Spleen (tissue), 11 donors: ENCODE measurements around the gene SCNN1G. TPM values are rescaled to one million over a fixed set of nuclear protein-coding genes. Genes with fewer than 3 reads are reported as not detected.

Experiments used
- DNase-seq: peaks from one replicate; pipeline ENCODE4 v3.0.0-alpha.2; 2020
- H3K27ac ChIP-seq, 8 donors: fragments of 200-600 bp; sonication (generic) in 7 of 8; 1 replicate in 4 of 8; 2 replicates in 4 of 8; pipeline versions ENCODE4 v1.5.0 to v1.8.0; 2016 to 2021; ENCODE audit warnings: inconsistent platforms in 4 of 8, mild to moderate bottlenecking in 4 of 8, moderate library complexity in 1 of 8
- H3K27me3 ChIP-seq, 7 donors: fragments of 200-600 bp; sonication (generic) in 6 of 7; replicated peaks in 1 of 7; 1 replicate in 4 of 7; 2 replicates in 3 of 7; pipeline versions ENCODE4 v1.5.0 to v1.8.0; 2016 to 2021; ENCODE audit warnings: inconsistent platforms in 3 of 7, mild to moderate bottlenecking in 1 of 7
- H3K36me3 ChIP-seq, 6 donors: fragments of 200-600 bp; sonication (generic) in 5 of 6; 1 replicate in 4 of 6; 2 replicates in 2 of 6; pipeline versions ENCODE4 v1.5.0 to v1.8.0; 2016 to 2021; ENCODE audit warnings: inconsistent platforms in 2 of 6
- H3K4me1 ChIP-seq, 6 donors: fragments of 200-600 bp; sonication (generic) in 5 of 6; 1 replicate in 3 of 6; 2 replicates in 3 of 6; pipeline versions ENCODE4 v1.5.0 to v1.8.0; 2016 to 2021; ENCODE audit warnings: inconsistent platforms in 3 of 6
- H3K4me3 ChIP-seq, 8 donors: fragments of 200-600 bp; sonication (generic) in 7 of 8; 1 replicate in 4 of 8; 2 replicates in 4 of 8; pipeline versions ENCODE4 v1.5.0 to v1.8.0; 2016 to 2021; ENCODE audit warnings: inconsistent platforms in 4 of 8, mild to moderate bottlenecking in 4 of 8, moderate library complexity in 2 of 8
- H3K9me3 ChIP-seq, 8 donors: fragments of 200-600 bp; sonication (generic) in 7 of 8; 1 replicate in 4 of 8; 2 replicates in 4 of 8; pipeline versions ENCODE4 v1.5.0 to v1.8.0; 2016 to 2021; ENCODE audit warnings: inconsistent platforms in 4 of 8
- POLR2A ChIP-seq, 3 donors: fragments of 450-650 bp; IDR thresholded peaks; one replicate each; pipeline ENCODE4 v1.5.1; 2017; ENCODE audit warnings: antibody characterized with exemption in 3 of 3, mild to moderate bottlenecking in 1 of 3
- POLR2AphosphoS5 ChIP-seq, 3 donors: sonication (generic); formaldehyde crosslinking; IDR thresholded peaks; one replicate each; pipeline ENCODE4 v1.5.1; 2017; ENCODE audit warnings: antibody characterized with exemption in 3 of 3
- WGBS, 5 donors: extraction: QIAGEN DNeasy Blood & Tissue Kit in 3 of 5; methylation state at CpG; one replicate each; pipeline versions ENCODE4 v1.1.5 to v1.1.7; 2013 to 2018; 5-methylcytosine and 5-hydroxymethylcytosine counted together
- intact Hi-C: fragments of 100-400 bp; cut with DNase I; formaldehyde crosslinking; loops from one replicate; pipeline ENCODE4 v1.15.0; 2023; ENCODE audit warnings: low total_unique reads
- polyA plus RNA-seq, 3 donors: library from polyadenylated mRNA; stranded (reverse); fragments of 200-250 nt; gene quantifications; one replicate each; pipeline ENCODE4 v1.2.1, GENCODE V29; 2013
- total RNA-seq, 7 donors: library from RNA; depleted of rRNA in 3 of 7; stranded (reverse); fragments of >200 nt in 3 of 7; fragmentation: NEBNext Ultra II Directional in 4 of 7; extraction: Animal tissue kit (Norgen Biotek cat#: 25700) in 4 of 7; gene quantifications; one replicate each; pipeline versions ENCODE4 v1.1.0 to v1.2.1, GENCODE V29; 2016 to 2021
- TF ChIP-seq, protein P1 (sequence below), 11 experiments: fragments of 200-600 bp in 7 of 11; fragments of 450-650 bp in 4 of 11; sonication (generic) in 4 of 11; IDR thresholded peaks in 8 of 11; conservative IDR thresholded peaks in 3 of 11; 1 replicate in 7 of 11; 2 replicates in 4 of 11; pipeline versions ENCODE4 v1.4.0 to v1.8.0; 2016 to 2021; ENCODE audit warnings: antibody characterized with exemption in 11 of 11, inconsistent platforms in 4 of 11, mild to moderate bottlenecking in 1 of 11
- donor health status: healthy with polysubstance abuse.
- donor health status: DM: no; HTN: no; CAD: no; lungs with moderate emphysema.
- donor health status: DM: no; HTN: no; CAD: no.
- donor health status: Bipolar disorder and iron deficiency.
- donor health status: healthy.
- donor health status: DM: no; HTN: no; CAD: no.
- donor health status: DM: yes; HTN: yes; CAD: no.

The SCNN1G gene
- total and polyA plus RNA-seq, 10 donors: 0.03 TPM; not detected in 8

DNA sequence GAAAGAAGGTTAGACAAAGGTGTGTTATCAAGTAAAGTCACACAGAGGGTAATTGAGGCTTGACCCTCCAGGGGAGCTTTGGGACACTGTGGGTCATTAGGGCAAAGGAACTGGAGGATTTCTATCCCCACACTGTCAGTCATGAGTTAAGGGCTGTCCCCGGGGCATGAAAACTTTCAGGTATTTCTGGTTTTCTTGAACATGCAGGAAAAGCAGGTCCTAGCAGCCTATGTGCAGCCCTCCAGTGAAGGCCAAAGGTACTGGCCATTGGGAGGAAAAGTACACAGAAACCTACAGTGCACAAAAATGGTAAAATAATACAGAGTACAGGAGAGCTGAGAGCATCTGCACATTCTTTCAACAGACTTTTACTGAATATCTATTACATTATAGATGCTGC lies 75.1 kb downstream of the SCNN1G start:
- WGBS, 5 donors: 73 to 91% (median 80%) methylated on average over 1 of the region's 1 CpG
- intact Hi-C loops: no loop called here

DNA sequence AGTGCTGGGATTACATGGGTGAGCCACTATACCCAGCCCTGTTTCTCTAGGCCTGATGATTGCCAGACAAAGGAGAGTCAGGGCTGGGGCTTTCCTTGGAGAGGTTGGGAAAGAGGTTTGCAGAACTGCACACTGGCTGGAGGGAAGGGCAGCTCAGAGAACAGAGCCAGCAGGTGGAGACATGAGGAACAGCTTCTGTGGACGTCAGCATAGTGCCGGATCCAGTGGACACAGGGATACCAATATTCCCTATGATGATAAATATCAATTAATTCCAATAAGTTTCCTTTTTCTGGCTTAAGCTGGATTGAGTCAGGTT lies 76.3 kb downstream of the SCNN1G start:
- intact Hi-C loops: no loop called here
- Histone ChIP-seq H3K36me3 (no peaks in the 10 kb centered on the region), H3K4me1 (no peaks in the 10 kb centered on the region), H3K9me3 (peaks cover 0 to 5% (median 0%) of the 10 kb centered on the region in 8 donors), H3K4me3 (no peak overlapping the region), H3K27ac (no peak overlapping the region), H3K27me3 (peaks cover 0 to 9% (median 0%) of the 10 kb centered on the region in 7 donors)
- DNase-seq: no peak
- 68 to 84% (median 74%) methylated on average over 2 of the region's 2 CpGs for WGBS, 5 donors
- TF ChIP-seq, protein P1, sequence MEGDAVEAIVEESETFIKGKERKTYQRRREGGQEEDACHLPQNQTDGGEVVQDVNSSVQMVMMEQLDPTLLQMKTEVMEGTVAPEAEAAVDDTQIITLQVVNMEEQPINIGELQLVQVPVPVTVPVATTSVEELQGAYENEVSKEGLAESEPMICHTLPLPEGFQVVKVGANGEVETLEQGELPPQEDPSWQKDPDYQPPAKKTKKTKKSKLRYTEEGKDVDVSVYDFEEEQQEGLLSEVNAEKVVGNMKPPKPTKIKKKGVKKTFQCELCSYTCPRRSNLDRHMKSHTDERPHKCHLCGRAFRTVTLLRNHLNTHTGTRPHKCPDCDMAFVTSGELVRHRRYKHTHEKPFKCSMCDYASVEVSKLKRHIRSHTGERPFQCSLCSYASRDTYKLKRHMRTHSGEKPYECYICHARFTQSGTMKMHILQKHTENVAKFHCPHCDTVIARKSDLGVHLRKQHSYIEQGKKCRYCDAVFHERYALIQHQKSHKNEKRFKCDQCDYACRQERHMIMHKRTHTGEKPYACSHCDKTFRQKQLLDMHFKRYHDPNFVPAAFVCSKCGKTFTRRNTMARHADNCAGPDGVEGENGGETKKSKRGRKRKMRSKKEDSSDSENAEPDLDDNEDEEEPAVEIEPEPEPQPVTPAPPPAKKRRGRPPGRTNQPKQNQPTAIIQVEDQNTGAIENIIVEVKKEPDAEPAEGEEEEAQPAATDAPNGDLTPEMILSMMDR (IDR thresholded peaks at IDR 0.05 in 8 of 11, conservative IDR thresholded peaks at IDR 0.05 in 3 of 11): no peak
- TF ChIP-seq POLR2AphosphoS5 (IDR thresholded peaks at IDR 0.05) (no peak), POLR2A (IDR thresholded peaks at IDR 0.05) (no peak)

More for the DNA sequence above, 75.1 kb downstream of the SCNN1G start:
- no peaks in the 10 kb centered on the region for H3K4me1 ChIP-seq
- no peak overlapping the region for H3K4me3 ChIP-seq
- TF ChIP-seq POLR2AphosphoS5 (IDR thresholded peaks at IDR 0.05) (no peak), POLR2A (IDR thresholded peaks at IDR 0.05) (no peak)
- TF ChIP-seq, protein P1 (IDR thresholded peaks at IDR 0.05 in 8 of 11, conservative IDR thresholded peaks at IDR 0.05 in 3 of 11): no peak
- no peak overlapping the region for H3K27ac ChIP-seq
- H3K9me3 ChIP-seq: peaks cover 0 to 5% (median 0%) of the 10 kb centered on the region in 8 donors
- peaks cover 0 to 7% (median 0%) of the 10 kb centered on the region in 7 donors for H3K27me3 ChIP-seq
- DNase-seq: no peak
- H3K36me3 ChIP-seq: no peaks in the 10 kb centered on the region

Other genes with a start within 250 kb of the SCNN1G start
- 1 to 10 TPM; 5.0 to 9.0 (median 6.5) TPM for gene USP31, start 33.3 kb upstream of the SCNN1G start, total RNA-seq
- gene USP31, start 33.3 kb upstream of the SCNN1G start, polyA plus RNA-seq: 1 to 10 TPM in 1 of 3 donors, under 1 TPM in 2; 0.52 to 1.2 (median 0.65) TPM
- gene SCNN1B, start 119.6 kb downstream of the SCNN1G start, total RNA-seq: 1 to 10 TPM in 6 of 7 donors, under 1 TPM in 1; 0.97 to 6.3 (median 3.5) TPM
- 1 to 10 TPM in 1 of 3 donors, under 1 TPM in 2; 0.80 to 2.6 (median 1.00) TPM for gene SCNN1B, start 119.6 kb downstream of the SCNN1G start, polyA plus RNA-seq